HepG2 (cell line): ENCODE results near the gene RGS19. TPM values are rescaled to one million over a fixed set of nuclear protein-coding genes. Genes with fewer than 3 reads are reported as not detected.

Experiments used
- CBFB ChIP-seq: sonication (generic); formaldehyde crosslinking; IDR thresholded peaks from 2 replicates; pipeline ENCODE4 v1.4.0; 2020; ENCODE audit warnings: missing genetic modification reagents
- CBX2 ChIP-seq, 2 experiments: fragments of 200-600 bp in 1 of 2; sonication (generic); formaldehyde crosslinking in 1 of 2; IDR thresholded peaks; 2 replicates each; pipeline versions ENCODE4 v1.7.0 to v1.8.1; 2018 to 2022; ENCODE audit warnings: low read depth in 2 of 2, low read length in 1 of 2, mild to moderate bottlenecking in 1 of 2, missing genetic modification reagents in 1 of 2
- CHD2 ChIP-seq: IDR thresholded peaks from 2 replicates; pipeline ENCODE4 v1.6.1; 2011; ENCODE audit warnings: low read depth, low read length, improper control_type of control experiment
- DMAP1 ChIP-seq: IDR thresholded peaks from 2 replicates; pipeline ENCODE4 v1.6.1; 2016
- HHEX ChIP-seq: IDR thresholded peaks from 2 replicates; pipeline ENCODE4 v1.6.1; 2016; ENCODE audit warnings: control low read depth
- NR1H2 ChIP-seq: sonication (generic); formaldehyde crosslinking; IDR thresholded peaks from 2 replicates; pipeline ENCODE4 v1.8.1; 2022; ENCODE audit warnings: low read depth, missing genetic modification reagents, borderline replicate concordance
- ONECUT2 ChIP-seq: sonication (generic); formaldehyde crosslinking; IDR thresholded peaks from 2 replicates; pipeline ENCODE4 v1.4.0; 2020; ENCODE audit warnings: missing genetic modification reagents
- PLRG1 ChIP-seq: fragments of 450-650 bp; conservative IDR thresholded peaks from 2 replicates; pipeline ENCODE4 v1.6.1; 2016
- RXRB ChIP-seq: IDR thresholded peaks from 2 replicates; pipeline ENCODE4 v1.6.1; 2016; ENCODE audit warnings: borderline replicate concordance, missing genetic modification reagents, missing compliant biosample characterization
- TCF12 ChIP-seq, 2 experiments: fragments of 450-650 bp in 1 of 2; sonication (generic) in 1 of 2; formaldehyde crosslinking in 1 of 2; IDR thresholded peaks; 2 replicates each; pipeline versions ENCODE4 v1.6.1 to v1.8.0; 2017 to 2022; ENCODE audit warnings: antibody characterized with exemption in 1 of 2, mild to moderate bottlenecking in 1 of 2, missing genetic modification reagents in 1 of 2, moderate library complexity in 1 of 2
- TOPORS ChIP-seq: sonication (generic); formaldehyde crosslinking; IDR thresholded peaks from 2 replicates; pipeline ENCODE4 v1.8.0; 2023; ENCODE audit warnings: mild to moderate bottlenecking, missing genetic modification reagents
- WIZ ChIP-seq: sonication (generic); formaldehyde crosslinking; IDR thresholded peaks from 2 replicates; pipeline ENCODE4 v1.5.1; 2020; ENCODE audit warnings: mild to moderate bottlenecking, missing genetic modification reagents
- ZBTB1 ChIP-seq: sonication (generic); formaldehyde crosslinking; IDR thresholded peaks from 2 replicates; pipeline ENCODE4 v1.4.0; 2020; ENCODE audit warnings: missing genetic modification reagents, borderline replicate concordance
- ZFAT ChIP-seq: sonication (generic); formaldehyde crosslinking; conservative IDR thresholded peaks from 2 replicates; pipeline ENCODE4 v1.8.1; 2023; ENCODE audit warnings: missing genetic modification reagents, inconsistent platforms
- ZKSCAN5 ChIP-seq: sonication (generic); formaldehyde crosslinking; IDR thresholded peaks from 2 replicates; pipeline ENCODE4 v1.5.1; 2020; ENCODE audit warnings: mild to moderate bottlenecking, missing genetic modification reagents
- ZNF3 ChIP-seq: IDR thresholded peaks from 2 replicates; pipeline ENCODE4 v1.7.0; 2017; ENCODE audit warnings: inconsistent platforms
- ZNF337 ChIP-seq: sonication (generic); formaldehyde crosslinking; IDR thresholded peaks from 2 replicates; pipeline ENCODE4 v1.5.1; 2020; ENCODE audit warnings: missing genetic modification reagents, low read depth, mild to moderate bottlenecking, borderline replicate concordance
- ZSCAN30 ChIP-seq: sonication (generic); formaldehyde crosslinking; IDR thresholded peaks from 2 replicates; pipeline ENCODE4 v1.5.0; 2020; ENCODE audit warnings: mild to moderate bottlenecking, missing genetic modification reagents
- polyA plus RNA-seq, 8 experiments: library from polyadenylated mRNA; depleted of rRNA in 3 of 8; stranded (reverse) in 7 of 8; unstranded in 1 of 8; fragments of >200 nt; fragmentation: Illumina TruSeq in 4 of 8; extraction: Trizol in 4 of 8; gene quantifications; 2 replicates each; pipeline versions ENCODE4 v1.2.1 to v1.2.3, GENCODE V29; 2011 to 2016; ENCODE audit warnings: low read depth in 4 of 8, missing spikeins in 1 of 8, mixed read lengths in 1 of 8; ENCODE audit not compliant: insufficient read depth in 1 of 8
- total RNA-seq, 5 experiments: library from RNA; depleted of rRNA; stranded (reverse); fragments of >200 nt; fragmentation: Illumina TruSeq; extraction: Trizol; gene quantifications; 2 replicates each; pipeline ENCODE4 v1.2.3, GENCODE V29; 2016; ENCODE audit warnings: low read depth in 1 of 5
- TF ChIP-seq, protein P1 (sequence below): sonication (generic); IDR thresholded peaks from 2 replicates; pipeline ENCODE4 v1.6.1; 2016; ENCODE audit warnings: low read depth, borderline replicate concordance
- TF ChIP-seq, protein P2 (sequence below): sonication (generic); formaldehyde crosslinking; IDR thresholded peaks from 2 replicates; pipeline ENCODE4 v1.4.0; 2020; ENCODE audit warnings: missing genetic modification reagents; ENCODE audit errors: not compliant biosample characterization
- TF ChIP-seq, protein P3 (sequence below): sonication (generic); formaldehyde crosslinking; IDR thresholded peaks from 2 replicates; pipeline ENCODE4 v1.5.1; 2020; ENCODE audit warnings: mild to moderate bottlenecking, missing genetic modification reagents, moderate library complexity

RGS19 gene
- total and polyA plus RNA-seq, 2 of the 13 experiments (the other 11 are each of a cell fraction or from before 2014, with no cell fraction given), result 10.7 to 11.9 TPM

DNA sequence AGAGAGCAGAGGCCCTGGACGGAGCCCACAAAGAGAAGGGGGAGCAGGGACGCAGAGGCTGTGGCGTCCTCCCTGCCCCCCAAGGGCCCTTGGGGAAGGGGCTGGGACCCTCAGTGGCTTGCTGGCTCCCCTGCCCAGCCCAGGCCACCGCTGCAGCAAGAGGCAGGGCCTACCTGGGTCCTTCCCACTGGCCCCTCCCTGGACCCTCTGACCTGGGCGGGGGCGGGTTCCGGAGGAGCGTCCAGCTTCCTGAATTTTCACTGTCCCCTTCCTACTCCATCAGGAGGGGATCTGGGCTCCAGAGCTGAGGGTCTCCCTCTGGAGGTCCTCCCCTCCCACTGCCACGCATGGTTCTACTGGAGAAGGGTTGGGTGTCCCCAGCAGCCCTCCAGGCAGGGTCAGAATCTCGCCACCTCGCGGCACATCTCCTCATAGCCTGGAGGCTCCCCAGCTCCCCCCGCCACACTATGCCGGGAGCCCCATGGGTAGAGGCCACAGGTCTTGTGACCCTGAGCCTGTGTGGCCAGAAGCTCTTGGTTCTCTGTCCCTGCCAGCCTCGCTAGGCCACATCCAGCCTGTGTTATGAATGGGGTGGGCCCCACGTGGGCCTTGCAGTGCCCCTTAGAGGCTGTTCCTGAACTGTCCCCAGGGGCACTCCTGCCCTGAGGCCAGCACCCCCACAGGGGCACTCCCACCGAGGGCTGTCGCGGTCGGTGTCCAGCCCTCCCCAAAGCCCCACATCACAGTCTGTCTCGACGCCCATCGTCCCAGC, 28.9 kb downstream of the RGS19 start (continued):
- TF ChIP-seq TOPORS (CRISPR knock-in tag) (peak; percentile 96), ZKSCAN5 (CRISPR knock-in tag) (no peak), DMAP1 (CRISPR knock-in tag) (no peak; the same call in none of the 2 replicates), CBFB (CRISPR knock-in tag) (peak; percentile 33; the same call in 1 of the 2 replicates), ZFAT (0 out of 2 replicates have a peak, but pooled peaks have one; percentile 62), CBX2 (IDR thresholded peaks at IDR 0.05; ENCODE audit: low read depth, low read length) (no peak), CBX2 (CRISPR knock-in tag; IDR thresholded peaks at IDR 0.05; ENCODE audit: low read depth) (no peak), NR1H2 (CRISPR knock-in tag) (no peak), ONECUT2 (no peak), ZSCAN30 (CRISPR knock-in tag) (no peak; the same call in 1 of the 2 replicates), RXRB (peak; percentile 50; the same call in 1 of the 2 replicates), HHEX (CRISPR knock-in tag) (no peak), ZNF3 (CRISPR knock-in tag) (no peak; the same call in 1 of the 2 replicates), TCF12 (IDR thresholded peaks at IDR 0.05) (no peak), TCF12 (CRISPR knock-in tag; IDR thresholded peaks at IDR 0.05) (no peak; the same call in 1 of the 2 replicates), CHD2 (no peak; the same call in 1 of the 2 replicates), ZBTB1 (CRISPR knock-in tag) (no peak; the same call in 1 of the 2 replicates), ZNF337 (CRISPR knock-in tag) (peak; percentile 7; the same call in 1 of the 2 replicates), PLRG1 (no peak), WIZ (CRISPR knock-in tag) (no peak)
- TF ChIP-seq, protein P1, sequence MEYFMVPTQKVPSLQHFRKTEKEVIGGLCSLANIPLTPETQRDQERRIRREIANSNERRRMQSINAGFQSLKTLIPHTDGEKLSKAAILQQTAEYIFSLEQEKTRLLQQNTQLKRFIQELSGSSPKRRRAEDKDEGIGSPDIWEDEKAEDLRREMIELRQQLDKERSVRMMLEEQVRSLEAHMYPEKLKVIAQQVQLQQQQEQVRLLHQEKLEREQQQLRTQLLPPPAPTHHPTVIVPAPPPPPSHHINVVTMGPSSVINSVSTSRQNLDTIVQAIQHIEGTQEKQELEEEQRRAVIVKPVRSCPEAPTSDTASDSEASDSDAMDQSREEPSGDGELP, result no peak
- TF ChIP-seq, protein P2, sequence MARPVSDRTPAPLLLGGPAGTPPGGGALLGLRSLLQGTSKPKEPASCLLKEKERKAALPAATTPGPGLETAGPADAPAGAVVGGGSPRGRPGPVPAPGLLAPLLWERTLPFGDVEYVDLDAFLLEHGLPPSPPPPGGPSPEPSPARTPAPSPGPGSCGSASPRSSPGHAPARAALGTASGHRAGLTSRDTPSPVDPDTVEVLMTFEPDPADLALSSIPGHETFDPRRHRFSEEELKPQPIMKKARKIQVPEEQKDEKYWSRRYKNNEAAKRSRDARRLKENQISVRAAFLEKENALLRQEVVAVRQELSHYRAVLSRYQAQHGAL (CRISPR knock-in tag), result peak; percentile 87
- TF ChIP-seq, protein P3, sequence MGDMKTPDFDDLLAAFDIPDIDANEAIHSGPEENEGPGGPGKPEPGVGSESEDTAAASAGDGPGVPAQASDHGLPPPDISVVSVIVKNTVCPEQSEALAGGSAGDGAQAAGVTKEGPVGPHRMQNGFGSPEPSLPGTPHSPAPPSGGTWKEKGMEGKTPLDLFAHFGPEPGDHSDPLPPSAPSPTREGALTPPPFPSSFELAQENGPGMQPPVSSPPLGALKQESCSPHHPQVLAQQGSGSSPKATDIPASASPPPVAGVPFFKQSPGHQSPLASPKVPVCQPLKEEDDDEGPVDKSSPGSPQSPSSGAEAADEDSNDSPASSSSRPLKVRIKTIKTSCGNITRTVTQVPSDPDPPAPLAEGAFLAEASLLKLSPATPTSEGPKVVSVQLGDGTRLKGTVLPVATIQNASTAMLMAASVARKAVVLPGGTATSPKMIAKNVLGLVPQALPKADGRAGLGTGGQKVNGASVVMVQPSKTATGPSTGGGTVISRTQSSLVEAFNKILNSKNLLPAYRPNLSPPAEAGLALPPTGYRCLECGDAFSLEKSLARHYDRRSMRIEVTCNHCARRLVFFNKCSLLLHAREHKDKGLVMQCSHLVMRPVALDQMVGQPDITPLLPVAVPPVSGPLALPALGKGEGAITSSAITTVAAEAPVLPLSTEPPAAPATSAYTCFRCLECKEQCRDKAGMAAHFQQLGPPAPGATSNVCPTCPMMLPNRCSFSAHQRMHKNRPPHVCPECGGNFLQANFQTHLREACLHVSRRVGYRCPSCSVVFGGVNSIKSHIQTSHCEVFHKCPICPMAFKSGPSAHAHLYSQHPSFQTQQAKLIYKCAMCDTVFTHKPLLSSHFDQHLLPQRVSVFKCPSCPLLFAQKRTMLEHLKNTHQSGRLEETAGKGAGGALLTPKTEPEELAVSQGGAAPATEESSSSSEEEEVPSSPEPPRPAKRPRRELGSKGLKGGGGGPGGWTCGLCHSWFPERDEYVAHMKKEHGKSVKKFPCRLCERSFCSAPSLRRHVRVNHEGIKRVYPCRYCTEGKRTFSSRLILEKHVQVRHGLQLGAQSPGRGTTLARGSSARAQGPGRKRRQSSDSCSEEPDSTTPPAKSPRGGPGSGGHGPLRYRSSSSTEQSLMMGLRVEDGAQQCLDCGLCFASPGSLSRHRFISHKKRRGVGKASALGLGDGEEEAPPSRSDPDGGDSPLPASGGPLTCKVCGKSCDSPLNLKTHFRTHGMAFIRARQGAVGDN, result peak; percentile 89
